Endothelial cell of umbilical vein (primary cell): Measurements from ENCODE around the gene ANKRD31. TPM values are rescaled to one million over a fixed set of nuclear protein-coding genes. Genes with fewer than 3 reads are reported as not detected.

Source experiments
- BruUV-seq: library from RNA; stranded (reverse); fragments of 400-500 nt; replicated peaks from 2 replicates; lab custom pipeline; 2021; lab: Mats Ljungman, UMichigan
- CTCF ChIA-PET: fragments of 300-600, 350-600 bp; sonication (Branson Sonifier 250); formaldehyde crosslinking; loops from one replicate; lab custom pipeline; 2021; ENCODE audit warnings: antibody characterized with exemption, inconsistent platforms; lab: Charles Lee
- POLR2A ChIA-PET: fragments of 300-600, 350-600 bp; sonication (Branson Sonifier 250); formaldehyde crosslinking; loops from one replicate; lab custom pipeline; 2021; ENCODE audit warnings: antibody characterized with exemption, inconsistent platforms; lab: Charles Lee
- DNase-seq: peaks from one replicate; pipeline ENCODE4 v3.0.0-alpha.2; 2011; ENCODE audit warnings: low read depth, low spot score
- FAIRE-seq: peaks from 2 replicates; lab custom pipeline; 2011; peaks lifted over from hg19 to GRCh38; lab: Jason Lieb, UNC
- H2AFZ ChIP-seq: 2 replicates; pipeline ENCODE4 v1.6.0; 2012; ENCODE audit warnings: low read depth, low read length, control low read depth, inconsistent platforms
- H3K27ac ChIP-seq: 2 replicates; pipeline ENCODE4 v1.5.1; 2011; ENCODE audit warnings: low read depth, mild to moderate bottlenecking, control low read depth, low read length, moderate library complexity; ENCODE audit not compliant: insufficient read depth
- H3K27me3 ChIP-seq, 2 experiments: 2 replicates each; pipeline versions ENCODE4 v1.6.0 to v1.6.1; 2011; ENCODE audit warnings: low read length in 2 of 2, mixed read lengths in 1 of 2; ENCODE audit not compliant: control insufficient read depth in 2 of 2, insufficient read depth in 2 of 2
- H3K36me3 ChIP-seq, 2 experiments: 2 replicates in 1 of 2; 3 replicates in 1 of 2; pipeline ENCODE4 v1.5.1; 2011; ENCODE audit warnings: low read length in 2 of 2, mild to moderate bottlenecking in 1 of 2, moderate library complexity in 1 of 2; ENCODE audit not compliant: control insufficient read depth in 2 of 2, insufficient read depth in 2 of 2; ENCODE audit errors: extremely low read depth in 1 of 2
- H3K4me1 ChIP-seq: 3 replicates; pipeline ENCODE4 v1.5.1; 2011; ENCODE audit warnings: mild to moderate bottlenecking, low read length; ENCODE audit not compliant: control insufficient read depth, insufficient read depth; ENCODE audit errors: extremely low read depth
- H3K4me2 ChIP-seq: 2 replicates; pipeline ENCODE4 v1.6.1; 2011; ENCODE audit warnings: low read length, control low read depth, mixed read lengths; ENCODE audit not compliant: insufficient read depth
- H3K4me3 ChIP-seq, 3 experiments: fragments of 200-600 bp in 1 of 3; sonication (generic), shearing (Covaris generic) in 1 of 3; replicated peaks in 1 of 3; 2 replicates each; pipeline ENCODE4 v1.5.1; 2011 to 2016; ENCODE audit warnings: control low read depth in 3 of 3, low read length in 3 of 3, mild to moderate bottlenecking in 2 of 3, inconsistent platforms in 1 of 3, low read depth in 1 of 3, moderate library complexity in 1 of 3; ENCODE audit not compliant: insufficient read depth in 1 of 3
- H3K79me2 ChIP-seq: 2 replicates; pipeline ENCODE4 v1.6.0; 2012; ENCODE audit warnings: low read length, inconsistent platforms; ENCODE audit not compliant: control insufficient read depth, insufficient read depth
- H3K9ac ChIP-seq: replicated peaks from 2 replicates; pipeline ENCODE3; 2011; ENCODE audit warnings: low read length, control low read depth; ENCODE audit not compliant: insufficient read depth; ENCODE audit errors: extremely low read depth
- H3K9me1 ChIP-seq: replicated peaks from 3 replicates; pipeline ENCODE4 v1.6.0; 2011; ENCODE audit warnings: mild to moderate bottlenecking, low read length; ENCODE audit not compliant: control insufficient read depth, insufficient read depth; ENCODE audit errors: extremely low read depth
- H3K9me3 ChIP-seq: replicated peaks from 2 replicates; pipeline ENCODE4 v1.5.1; 2012; ENCODE audit warnings: low read length, inconsistent platforms; ENCODE audit not compliant: control insufficient read depth, insufficient read depth
- H4K20me1 ChIP-seq: replicated peaks from 2 replicates; pipeline ENCODE3; 2011; ENCODE audit warnings: mild to moderate bottlenecking, low read length; ENCODE audit not compliant: control insufficient read depth, insufficient read depth; ENCODE audit errors: extremely low read depth
- EZH2 ChIP-seq: IDR thresholded peaks from 2 replicates; pipeline ENCODE4 v1.6.1; 2012; ENCODE audit warnings: borderline replicate concordance, low read depth, mild to moderate bottlenecking, moderate library complexity, low read length, inconsistent platforms; ENCODE audit not compliant: severe bottlenecking
- FOS ChIP-seq: IDR thresholded peaks from 2 replicates; pipeline ENCODE4 v1.6.1; 2011; ENCODE audit warnings: mild to moderate bottlenecking, low read length, moderate library complexity, borderline replicate concordance; ENCODE audit not compliant: insufficient read depth
- GATA2 ChIP-seq: IDR thresholded peaks from 2 replicates; pipeline ENCODE4 v1.7.0; 2011; ENCODE audit warnings: low read depth, mild to moderate bottlenecking, moderate library complexity, mixed read lengths, low read length; ENCODE audit not compliant: insufficient read length, insufficient read depth
- JUN ChIP-seq: IDR thresholded peaks from 2 replicates; pipeline ENCODE4 v1.6.1; 2011; ENCODE audit warnings: borderline replicate concordance, low read depth; ENCODE audit not compliant: insufficient read length, insufficient read depth
- MYC ChIP-seq: IDR thresholded peaks from one replicate; pipeline ENCODE4 v1.6.1; 2011; ENCODE audit warnings: mild to moderate bottlenecking, low read depth, low read length
- POLR2A ChIP-seq: IDR thresholded peaks from 2 replicates; pipeline ENCODE4 v1.6.1; 2012; ENCODE audit warnings: low read depth, mild to moderate bottlenecking, control low read depth, low read length
- POLR2AphosphoS5 ChIP-seq: IDR thresholded peaks from 2 replicates; pipeline ENCODE4 v1.6.1; 2012; ENCODE audit warnings: low read depth, mild to moderate bottlenecking, control low read depth, low read length, moderate library complexity; ENCODE audit not compliant: insufficient read depth
- dilution Hi-C: fragments of 300-500 bp; cut with MboI; formaldehyde crosslinking; loops from one replicate; pipeline ENCODE4 v1.15.0; 2019; ENCODE audit warnings: low sequenced_read_pairs; ENCODE audit not compliant: extremely low pct_ligation_motif_present
- intact Hi-C: fragments of 100-400 bp; cut with micrococcal nuclease; formaldehyde crosslinking; loops from one replicate; pipeline ENCODE4 v1.10.0; 2022
- polyA plus RNA-seq, 4 experiments: library from polyadenylated mRNA; depleted of rRNA in 3 of 4; stranded (reverse) in 3 of 4; unstranded in 1 of 4; fragments of >200 nt; gene quantifications; 2 replicates each; pipeline versions ENCODE4 v1.2.1 to v1.2.3, GENCODE V29; 2011 to 2012; ENCODE audit warnings: missing spikeins in 1 of 4
- total RNA-seq: library from RNA; stranded (reverse); gene quantifications from 2 replicates; pipeline ENCODE4 v1.2.3, GENCODE V29; 2021
- TF ChIP-seq, protein P1 (sequence below): IDR thresholded peaks from 2 replicates; pipeline ENCODE4 v1.6.1; 2011; ENCODE audit not compliant: insufficient read depth, insufficient read length
- TF ChIP-seq, protein P2 (sequence below), 2 donors: IDR thresholded peaks; 1 replicate in 1 of 2; 2 replicates in 1 of 2; pipeline ENCODE4 v1.5.1; 2011; ENCODE audit warnings: low read length in 2 of 2, mild to moderate bottlenecking in 2 of 2, moderate library complexity in 2 of 2, control low read depth in 1 of 2, inconsistent platforms in 1 of 2, low read depth in 1 of 2; ENCODE audit not compliant: insufficient read depth in 1 of 2; ENCODE audit errors: extremely low read depth in 1 of 2

Gene ANKRD31
- total and polyA plus RNA-seq, 2 donors (not counting 3 experiments of a cell fraction or from before 2014, with no cell fraction given): not detected

DNA sequence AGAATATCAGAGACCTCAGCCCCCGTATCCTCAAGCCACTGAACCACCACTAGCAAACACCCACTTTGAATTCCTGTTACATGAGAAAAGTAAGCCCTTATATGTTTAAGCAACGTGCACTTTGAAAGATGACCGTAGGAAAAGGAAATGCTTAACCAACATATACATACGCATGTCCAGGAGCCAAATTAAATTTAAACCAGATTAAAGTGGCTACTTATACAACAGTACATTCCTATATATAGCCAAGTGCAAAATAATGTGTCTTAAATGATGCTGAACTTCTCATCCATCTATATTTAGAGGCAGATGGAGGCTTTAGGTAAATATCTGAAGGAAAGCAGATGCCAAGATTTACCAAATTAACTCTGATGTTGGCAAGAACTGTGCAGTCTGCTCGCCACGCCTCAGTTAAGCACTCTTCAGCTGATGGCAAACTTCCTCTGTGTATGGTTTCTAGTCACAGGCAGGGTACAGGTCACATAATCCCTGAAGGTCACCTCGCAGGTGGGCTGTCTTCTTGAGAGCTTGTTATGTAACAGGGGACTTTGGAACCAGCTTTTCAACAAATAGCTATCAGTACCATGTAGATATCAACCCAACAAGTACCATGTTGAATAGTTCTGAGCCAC lies 192.9 kb downstream of the ANKRD31 start:
- Histone ChIP-seq H3K36me3 (no peaks in the 10 kb centered on the region), H3K9ac (no peak overlapping the region), H3K79me2 (no peaks in the 10 kb centered on the region), H3K27me3 (peaks cover 0 to 2% of the 10 kb centered on the region in 2 experiments), H2AFZ (no peak overlapping the region), H3K9me1 (no peaks in the 10 kb centered on the region), H3K27ac (no peak overlapping the region), H3K4me2 (no peak overlapping the region), H4K20me1 (no peaks in the 10 kb centered on the region), H3K4me3 (no peak overlapping the region), H3K4me1 (no peaks in the 10 kb centered on the region), H3K9me3 (no peaks in the 10 kb centered on the region)
- BruUV-seq: no TSS peak
- intact Hi-C loops (no loop called here), dilution Hi-C loops (no loop called here)
- CTCF ChIA-PET: no interaction called here
- POLR2A ChIA-PET: no interaction called here
- TF ChIP-seq MYC: no peak
- no peak for TF ChIP-seq GATA2
- TF ChIP-seq, protein P1, sequence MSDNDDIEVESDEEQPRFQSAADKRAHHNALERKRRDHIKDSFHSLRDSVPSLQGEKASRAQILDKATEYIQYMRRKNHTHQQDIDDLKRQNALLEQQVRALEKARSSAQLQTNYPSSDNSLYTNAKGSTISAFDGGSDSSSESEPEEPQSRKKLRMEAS: no peak
- TF ChIP-seq POLR2AphosphoS5: no peak
- no peak for TF ChIP-seq FOS
- TF ChIP-seq JUN: no peak
- DNase-seq (no peak), FAIRE-seq (no peak)

DNA sequence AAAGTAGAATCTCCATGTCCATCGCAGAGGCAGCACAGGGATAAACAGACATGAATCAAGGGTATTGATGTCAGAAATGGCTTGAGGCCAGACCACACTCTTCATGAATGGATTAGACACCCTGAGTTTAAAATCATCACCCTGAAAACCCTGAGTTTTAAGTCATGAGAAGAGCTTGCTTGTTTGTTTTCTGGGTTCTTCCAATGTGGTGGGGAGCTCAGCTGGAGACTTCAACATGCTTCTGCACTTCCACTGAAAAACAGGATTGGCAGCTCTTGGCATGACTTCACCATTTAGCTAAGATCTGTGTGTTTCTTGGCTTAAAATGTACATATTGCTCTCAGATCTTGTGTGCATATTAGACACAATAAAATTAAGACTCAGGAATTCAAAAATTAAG lies 194.2 kb downstream of the ANKRD31 start:
- Histone ChIP-seq H3K9me3 (no peaks in the 10 kb centered on the region), H3K4me2 (no peak overlapping the region), H3K9ac (no peak overlapping the region), H3K9me1 (no peaks in the 10 kb centered on the region), H3K79me2 (no peaks in the 10 kb centered on the region), H3K27me3 (no peaks in the 10 kb centered on the region), H2AFZ (no peak overlapping the region), H3K4me3 (no peak overlapping the region), H3K4me1 (no peaks in the 10 kb centered on the region), H3K36me3 (no peaks in the 10 kb centered on the region), H3K27ac (no peak overlapping the region), H4K20me1 (no peaks in the 10 kb centered on the region)
- POLR2A ChIA-PET: no interaction called here
- TF ChIP-seq GATA2 (no peak), POLR2A (no peak), FOS (no peak), EZH2 (no peak), MYC (no peak), POLR2AphosphoS5 (no peak), JUN (no peak)
- TF ChIP-seq, protein P2, sequence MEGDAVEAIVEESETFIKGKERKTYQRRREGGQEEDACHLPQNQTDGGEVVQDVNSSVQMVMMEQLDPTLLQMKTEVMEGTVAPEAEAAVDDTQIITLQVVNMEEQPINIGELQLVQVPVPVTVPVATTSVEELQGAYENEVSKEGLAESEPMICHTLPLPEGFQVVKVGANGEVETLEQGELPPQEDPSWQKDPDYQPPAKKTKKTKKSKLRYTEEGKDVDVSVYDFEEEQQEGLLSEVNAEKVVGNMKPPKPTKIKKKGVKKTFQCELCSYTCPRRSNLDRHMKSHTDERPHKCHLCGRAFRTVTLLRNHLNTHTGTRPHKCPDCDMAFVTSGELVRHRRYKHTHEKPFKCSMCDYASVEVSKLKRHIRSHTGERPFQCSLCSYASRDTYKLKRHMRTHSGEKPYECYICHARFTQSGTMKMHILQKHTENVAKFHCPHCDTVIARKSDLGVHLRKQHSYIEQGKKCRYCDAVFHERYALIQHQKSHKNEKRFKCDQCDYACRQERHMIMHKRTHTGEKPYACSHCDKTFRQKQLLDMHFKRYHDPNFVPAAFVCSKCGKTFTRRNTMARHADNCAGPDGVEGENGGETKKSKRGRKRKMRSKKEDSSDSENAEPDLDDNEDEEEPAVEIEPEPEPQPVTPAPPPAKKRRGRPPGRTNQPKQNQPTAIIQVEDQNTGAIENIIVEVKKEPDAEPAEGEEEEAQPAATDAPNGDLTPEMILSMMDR (IDR thresholded peaks at IDR 0.05; ENCODE audit: extremely low read depth in 1 of 2, insufficient read depth in 1 of 2, low read depth in 1 of 2, low read length in 2 of 2): no peak
- TF ChIP-seq, protein P1: no peak
- intact Hi-C loops: no loop called here
- DNase-seq (no peak), FAIRE-seq (no peak)
- dilution Hi-C loops: no loop called here
- CTCF ChIA-PET: interaction anchor here (1.3 to 1.5 kb wide), 2 partner anchors 8 to 11 kb away, joined by 4 to 7 read pairs; no protein-coding TSS in a partner anchor
- BruUV-seq: no TSS peak
